Measurements from ENCODE around the gene PTPRG. TPM values are rescaled to one million over a fixed set of nuclear protein-coding genes. Genes with fewer than 3 reads are reported as not detected.

The PTPRG gene
- total RNA-seq, 1 donor from 2014 or later = 39.6 TPM

GRCh38 chr3:61957259-61957658 is 395.9 kb downstream of the PTPRG start:
- no peak for FAIRE-seq
- Histone ChIP-seq H3K9me3 (ENCODE audit: insufficient read depth, low read depth, low read length) (no peaks in the 10 kb centered on the region), H3K27me3 (ENCODE audit: insufficient read depth, low read length) (no peaks in the 10 kb centered on the region), H3K9ac (ENCODE audit: low read length) (no peak overlapping the region), H2AFZ (ENCODE audit: low read depth, low read length) (no peak overlapping the region), H3K27ac (ENCODE audit: low read depth, low read length) (no peak overlapping the region), H3K36me3 (ENCODE audit: insufficient read depth, low read length) (no peaks in the 10 kb centered on the region), H3K4me3 (ENCODE audit: insufficient read depth, low read depth, low read length) (no peak overlapping the region), H3K4me1 (ENCODE audit: insufficient read depth, low read length) (peaks cover 9% of the 10 kb centered on the region), H3K4me2 (ENCODE audit: low read length) (no peak overlapping the region), H3K79me2 (ENCODE audit: insufficient read depth, low read length) (no peaks in the 10 kb centered on the region), H4K20me1 (ENCODE audit: insufficient read depth, low read length) (peaks cover 25% of the 10 kb centered on the region)
- H3K9me3 Mint-ChIP-seq (ENCODE audit: unreplicated experiment) = no peaks in the 10 kb centered on the region
- H3K4me3 Mint-ChIP-seq (ENCODE audit: unreplicated experiment) = no peak overlapping the region
- no peak for DNase-seq (ENCODE audit: low read depth)
- TF ChIP-seq EZH2 (IDR thresholded peaks at IDR 0.05; ENCODE audit: insufficient read depth, low read length) = no peak
- no peak for TF ChIP-seq CTCF (IDR thresholded peaks at IDR 0.05; ENCODE audit: insufficient read depth, low read depth, low read length)
- peaks cover 11% of the 10 kb centered on the region for H3K4me1 Mint-ChIP-seq (ENCODE audit: low read depth, unreplicated experiment)
- H3K27me3 Mint-ChIP-seq (ENCODE audit: low read depth, unreplicated experiment) = no peaks in the 10 kb centered on the region
- no peaks in the 10 kb centered on the region for H3K36me3 Mint-ChIP-seq (ENCODE audit: low read depth, unreplicated experiment)
- no peak overlapping the region for H3K27ac Mint-ChIP-seq (ENCODE audit: unreplicated experiment)

- no peaks in the 10 kb centered on the region for H3K36me3 Mint-ChIP-seq (ENCODE audit: low read depth, unreplicated experiment)
- H3K4me3 ChIP-seq (ENCODE audit: insufficient read depth, low read depth, low read length) = no peak overlapping the region
- no peaks in the 10 kb centered on the region for H3K9me3 Mint-ChIP-seq (ENCODE audit: unreplicated experiment)
- no peaks in the 10 kb centered on the region for H3K27me3 ChIP-seq (ENCODE audit: insufficient read depth, low read length)
- FAIRE-seq (peak; percentile 56), DNase-seq (ENCODE audit: low read depth) (no peak)
- H3K27ac Mint-ChIP-seq (ENCODE audit: unreplicated experiment) = no peak overlapping the region
- peaks cover 9% of the 10 kb centered on the region for H3K4me1 ChIP-seq (ENCODE audit: insufficient read depth, low read length)
- no peaks in the 10 kb centered on the region for H3K36me3 ChIP-seq (ENCODE audit: insufficient read depth, low read length)
- H3K4me1 Mint-ChIP-seq (ENCODE audit: low read depth, unreplicated experiment) = peaks cover 15% of the 10 kb centered on the region
- no peak overlapping the region for H3K4me3 Mint-ChIP-seq (ENCODE audit: unreplicated experiment)
- no peak overlapping the region for H3K9ac ChIP-seq (ENCODE audit: low read length)
- H3K79me2 ChIP-seq (ENCODE audit: insufficient read depth, low read length) = no peaks in the 10 kb centered on the region
- no peak overlapping the region for H2AFZ ChIP-seq (ENCODE audit: low read depth, low read length)
- TF ChIP-seq CTCF (IDR thresholded peaks at IDR 0.05; ENCODE audit: insufficient read depth, low read depth, low read length) = no peak
- no peak for TF ChIP-seq EZH2 (IDR thresholded peaks at IDR 0.05; ENCODE audit: insufficient read depth, low read length)
- H3K27ac ChIP-seq (ENCODE audit: low read depth, low read length) = no peak overlapping the region
- no peaks in the 10 kb centered on the region for H3K27me3 Mint-ChIP-seq (ENCODE audit: low read depth, unreplicated experiment)
- no peaks in the 10 kb centered on the region for H3K9me3 ChIP-seq (ENCODE audit: insufficient read depth, low read depth, low read length)
- no peak overlapping the region for H3K4me2 ChIP-seq (ENCODE audit: low read length)
- peaks cover 18% of the 10 kb centered on the region for H4K20me1 ChIP-seq (ENCODE audit: insufficient read depth, low read length)
Observed at GRCh38 chr3:61960976-61961375, 399.6 kb downstream of the PTPRG start.

- no peak overlapping the region for H3K9ac ChIP-seq (ENCODE audit: low read length)
- H3K9me3 Mint-ChIP-seq (ENCODE audit: unreplicated experiment) = no peaks in the 10 kb centered on the region
- no peak overlapping the region for H3K4me3 Mint-ChIP-seq (ENCODE audit: unreplicated experiment)
- no peaks in the 10 kb centered on the region for H3K27me3 ChIP-seq (ENCODE audit: insufficient read depth, low read length)
- no peaks in the 10 kb centered on the region for H3K9me3 ChIP-seq (ENCODE audit: insufficient read depth, low read depth, low read length)
- H3K27ac Mint-ChIP-seq (ENCODE audit: unreplicated experiment) = no peak overlapping the region
- DNase-seq (ENCODE audit: low read depth) (no peak), FAIRE-seq (no peak)
- H3K4me2 ChIP-seq (ENCODE audit: low read length) = no peak overlapping the region
- H3K79me2 ChIP-seq (ENCODE audit: insufficient read depth, low read length) = no peaks in the 10 kb centered on the region
- H3K4me3 ChIP-seq (ENCODE audit: insufficient read depth, low read depth, low read length) = no peak overlapping the region
- peaks cover under 1% of the 10 kb centered on the region for H3K4me1 ChIP-seq (ENCODE audit: insufficient read depth, low read length)
- no peaks in the 10 kb centered on the region for H3K36me3 Mint-ChIP-seq (ENCODE audit: low read depth, unreplicated experiment)
- no peaks in the 10 kb centered on the region for H3K36me3 ChIP-seq (ENCODE audit: insufficient read depth, low read length)
- H3K4me1 Mint-ChIP-seq (ENCODE audit: low read depth, unreplicated experiment) = peaks cover 14% of the 10 kb centered on the region
- H4K20me1 ChIP-seq (ENCODE audit: insufficient read depth, low read length) = peaks cover 22% of the 10 kb centered on the region
- no peak overlapping the region for H2AFZ ChIP-seq (ENCODE audit: low read depth, low read length)
- TF ChIP-seq EZH2 (IDR thresholded peaks at IDR 0.05; ENCODE audit: insufficient read depth, low read length) (no peak), CTCF (IDR thresholded peaks at IDR 0.05; ENCODE audit: insufficient read depth, low read depth, low read length) (no peak)
- no peak overlapping the region for H3K27ac ChIP-seq (ENCODE audit: low read depth, low read length)
- H3K27me3 Mint-ChIP-seq (ENCODE audit: low read depth, unreplicated experiment) = no peaks in the 10 kb centered on the region
Observed at GRCh38 chr3:61961900-61962299, 400.5 kb downstream of the PTPRG start.
